Measurements from ENCODE around the gene ARSB. TPM values are rescaled to one million over a fixed set of nuclear protein-coding genes. Genes with fewer than 3 reads are reported as not detected.

ARSB gene
- total and polyA plus RNA-seq, 9 of the 15 experiments (the other 6 are each of a cell fraction or from before 2014, with no cell fraction given), result 0.52 to 4.6 (median 2.4) TPM

DNA sequence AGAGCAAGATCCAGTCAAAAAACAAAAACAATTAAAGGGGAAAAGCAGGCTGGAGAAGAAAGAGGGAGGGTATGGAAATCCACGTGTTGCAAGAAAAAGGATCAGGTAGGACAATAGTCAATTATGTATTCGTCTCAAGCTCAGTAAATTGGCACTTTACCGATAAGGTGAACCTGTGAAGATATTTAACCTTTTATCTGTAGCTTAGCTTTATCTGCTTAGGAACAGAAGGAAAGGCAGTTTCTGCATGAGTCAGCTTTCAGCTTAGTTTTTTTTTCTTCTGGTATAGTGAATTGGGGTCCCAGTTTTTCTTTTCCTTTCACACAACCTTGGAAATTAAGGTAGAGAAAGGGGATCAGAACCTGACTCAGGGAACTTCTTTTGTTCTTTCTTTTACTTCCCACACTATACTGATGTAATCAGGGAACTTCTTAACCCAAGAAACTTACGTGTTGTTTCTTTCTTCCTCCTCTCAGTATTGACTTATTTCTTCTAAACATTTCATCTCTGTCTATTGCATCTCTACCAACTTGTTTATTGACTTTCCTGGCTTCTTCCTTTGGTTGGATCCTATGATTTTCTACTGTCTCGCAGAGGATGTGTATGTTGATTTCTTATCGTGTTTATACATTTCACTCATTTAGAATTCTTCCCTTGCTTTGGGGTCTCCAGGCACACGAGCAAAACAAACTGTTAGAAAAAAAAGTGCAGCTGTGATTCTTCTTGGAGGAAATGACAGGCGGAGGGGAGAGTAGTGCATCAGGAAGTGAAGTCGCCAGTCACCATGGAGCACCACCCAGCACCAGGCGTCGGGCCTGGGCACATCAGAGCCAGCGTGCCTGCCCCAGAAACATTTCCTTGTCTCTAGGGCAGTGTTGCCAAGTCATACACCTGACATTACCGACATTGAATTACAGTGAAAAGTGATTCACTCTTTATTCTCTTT is 213.6 kb downstream of the ARSB start (continued):
- TF ChIP-seq, protein P1, sequence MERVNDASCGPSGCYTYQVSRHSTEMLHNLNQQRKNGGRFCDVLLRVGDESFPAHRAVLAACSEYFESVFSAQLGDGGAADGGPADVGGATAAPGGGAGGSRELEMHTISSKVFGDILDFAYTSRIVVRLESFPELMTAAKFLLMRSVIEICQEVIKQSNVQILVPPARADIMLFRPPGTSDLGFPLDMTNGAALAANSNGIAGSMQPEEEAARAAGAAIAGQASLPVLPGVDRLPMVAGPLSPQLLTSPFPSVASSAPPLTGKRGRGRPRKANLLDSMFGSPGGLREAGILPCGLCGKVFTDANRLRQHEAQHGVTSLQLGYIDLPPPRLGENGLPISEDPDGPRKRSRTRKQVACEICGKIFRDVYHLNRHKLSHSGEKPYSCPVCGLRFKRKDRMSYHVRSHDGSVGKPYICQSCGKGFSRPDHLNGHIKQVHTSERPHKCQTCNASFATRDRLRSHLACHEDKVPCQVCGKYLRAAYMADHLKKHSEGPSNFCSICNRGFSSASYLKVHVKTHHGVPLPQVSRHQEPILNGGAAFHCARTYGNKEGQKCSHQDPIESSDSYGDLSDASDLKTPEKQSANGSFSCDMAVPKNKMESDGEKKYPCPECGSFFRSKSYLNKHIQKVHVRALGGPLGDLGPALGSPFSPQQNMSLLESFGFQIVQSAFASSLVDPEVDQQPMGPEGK (CRISPR knock-in tag; IDR thresholded peaks at IDR 0.05; ENCODE audit: borderline replicate concordance), result no peak
- TF ChIP-seq ZFP1 (CRISPR knock-in tag; IDR thresholded peaks at IDR 0.05) (no peak), TAF1 (IDR thresholded peaks at IDR 0.05; ENCODE audit: control insufficient read depth, extremely low read depth, insufficient read depth, low read length, severe bottlenecking) (no peak), RBM25 (IDR thresholded peaks at IDR 0.05; ENCODE audit: low read depth, low read length, severe bottlenecking) (no peak), CREB1 (IDR thresholded peaks at IDR 0.05) (no peak), CREB1 (CRISPR knock-in tag; IDR thresholded peaks at IDR 0.05) (no peak), ZNF121 (CRISPR knock-in tag; conservative IDR thresholded peaks at IDR 0.05) (no peak), ARNT (IDR thresholded peaks at IDR 0.05) (peak in 1 of 2 experiments; percentile 71; a peak in 1 of 4 replicates), ILK (tag; IDR thresholded peaks at IDR 0.05; ENCODE audit: borderline replicate concordance, low read depth) (no peak), CCNT2 (IDR thresholded peaks at IDR 0.05; ENCODE audit: borderline replicate concordance, extremely low read depth, insufficient read length, low read depth, low read length) (peak; percentile 89), MTA2 (IDR thresholded peaks at IDR 0.05; ENCODE audit: low read depth) (peak; percentile 88), DPF2 (IDR thresholded peaks at IDR 0.05) (peak; percentile 98), ZNF146 (CRISPR knock-in tag; IDR thresholded peaks at IDR 0.05; ENCODE audit: unreplicated experiment) (no peak), MAFG (tag; conservative IDR thresholded peaks at IDR 0.05) (peak; percentile 89), CREBBP (IDR thresholded peaks at IDR 0.05; ENCODE audit: low read depth, low read length) (no peak), HDAC2 (IDR thresholded peaks at IDR 0.05) (peak; percentile 80; the same call in 1 of the 2 replicates), ZNF263 (CRISPR knock-in tag; IDR thresholded peaks at IDR 0.05; ENCODE audit: borderline replicate concordance) (no peak), BRD9 (IDR thresholded peaks at IDR 0.05; ENCODE audit: low read depth, partially characterized antibody) (no peak)
- TF ChIP-seq, protein P2, sequence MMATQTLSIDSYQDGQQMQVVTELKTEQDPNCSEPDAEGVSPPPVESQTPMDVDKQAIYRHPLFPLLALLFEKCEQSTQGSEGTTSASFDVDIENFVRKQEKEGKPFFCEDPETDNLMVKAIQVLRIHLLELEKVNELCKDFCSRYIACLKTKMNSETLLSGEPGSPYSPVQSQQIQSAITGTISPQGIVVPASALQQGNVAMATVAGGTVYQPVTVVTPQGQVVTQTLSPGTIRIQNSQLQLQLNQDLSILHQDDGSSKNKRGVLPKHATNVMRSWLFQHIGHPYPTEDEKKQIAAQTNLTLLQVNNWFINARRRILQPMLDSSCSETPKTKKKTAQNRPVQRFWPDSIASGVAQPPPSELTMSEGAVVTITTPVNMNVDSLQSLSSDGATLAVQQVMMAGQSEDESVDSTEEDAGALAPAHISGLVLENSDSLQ (IDR thresholded peaks at IDR 0.05), result peak; percentile 24; the same call in 1 of the 2 replicates
- TF ChIP-seq, protein P3, sequence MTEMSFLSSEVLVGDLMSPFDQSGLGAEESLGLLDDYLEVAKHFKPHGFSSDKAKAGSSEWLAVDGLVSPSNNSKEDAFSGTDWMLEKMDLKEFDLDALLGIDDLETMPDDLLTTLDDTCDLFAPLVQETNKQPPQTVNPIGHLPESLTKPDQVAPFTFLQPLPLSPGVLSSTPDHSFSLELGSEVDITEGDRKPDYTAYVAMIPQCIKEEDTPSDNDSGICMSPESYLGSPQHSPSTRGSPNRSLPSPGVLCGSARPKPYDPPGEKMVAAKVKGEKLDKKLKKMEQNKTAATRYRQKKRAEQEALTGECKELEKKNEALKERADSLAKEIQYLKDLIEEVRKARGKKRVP (CRISPR knock-in tag; IDR thresholded peaks at IDR 0.05), result no peak
- TF ChIP-seq, protein P4, sequence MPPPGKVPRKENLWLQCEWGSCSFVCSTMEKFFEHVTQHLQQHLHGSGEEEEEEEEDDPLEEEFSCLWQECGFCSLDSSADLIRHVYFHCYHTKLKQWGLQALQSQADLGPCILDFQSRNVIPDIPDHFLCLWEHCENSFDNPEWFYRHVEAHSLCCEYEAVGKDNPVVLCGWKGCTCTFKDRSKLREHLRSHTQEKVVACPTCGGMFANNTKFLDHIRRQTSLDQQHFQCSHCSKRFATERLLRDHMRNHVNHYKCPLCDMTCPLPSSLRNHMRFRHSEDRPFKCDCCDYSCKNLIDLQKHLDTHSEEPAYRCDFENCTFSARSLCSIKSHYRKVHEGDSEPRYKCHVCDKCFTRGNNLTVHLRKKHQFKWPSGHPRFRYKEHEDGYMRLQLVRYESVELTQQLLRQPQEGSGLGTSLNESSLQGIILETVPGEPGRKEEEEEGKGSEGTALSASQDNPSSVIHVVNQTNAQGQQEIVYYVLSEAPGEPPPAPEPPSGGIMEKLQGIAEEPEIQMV (tag; conservative IDR thresholded peaks at IDR 0.05; ENCODE audit: low read depth), result no peak

Measured in K562 (cell line).